Right lobe of liver (tissue), 6 donors: Measurements from ENCODE around the gene MYH10. TPM values are rescaled to one million over a fixed set of nuclear protein-coding genes. Genes with fewer than 3 reads are reported as not detected.

Source experiments
- ATAC-seq, 4 donors: fragments of 200-7000 bp; cut with Tn5 transposase; one replicate each; pipeline ENCODE4 v1.9.1; 2020; ENCODE audit warnings: mild to moderate bottlenecking in 4 of 4, moderate library complexity in 4 of 4
- DNase-seq, 3 donors: peaks; one replicate each; pipeline ENCODE4 v3.0.0-alpha.2; 2020
- H3K27ac ChIP-seq, 3 donors: fragments of 200-600 bp; one replicate each; pipeline ENCODE4 v1.8.0; 2022
- H3K27me3 ChIP-seq, 2 donors: fragments of 200-600 bp; one replicate each; pipeline ENCODE4 v1.8.0; 2022
- H3K36me3 ChIP-seq, 4 donors: fragments of 200-600 bp; sonication (generic) in 1 of 4; one replicate each; pipeline versions ENCODE4 v1.5.1 to v1.8.0; 2017 to 2022; ENCODE audit warnings: control low read depth in 1 of 4
- H3K4me1 ChIP-seq, 4 donors: fragments of 200-600 bp; sonication (generic) in 1 of 4; one replicate each; pipeline versions ENCODE4 v1.5.1 to v1.8.0; 2017 to 2022; ENCODE audit warnings: control low read depth in 1 of 4
- H3K4me3 ChIP-seq, 3 donors: fragments of 200-600 bp; one replicate each; pipeline ENCODE4 v1.8.0; 2022
- H3K9me3 ChIP-seq, 4 donors: fragments of 200-600 bp; sonication (generic) in 1 of 4; one replicate each; pipeline versions ENCODE4 v1.5.1 to v1.8.0; 2017 to 2022; ENCODE audit warnings: control low read depth in 1 of 4
- CTCF ChIP-seq, 4 donors: fragments of 200-600 bp in 3 of 4; fragments of 450-650 bp in 1 of 4; IDR thresholded peaks; one replicate each; pipeline versions ENCODE4 v1.5.1 to v1.8.0; 2016 to 2022; ENCODE audit warnings: antibody characterized with exemption in 4 of 4, mild to moderate bottlenecking in 2 of 4
- POLR2A ChIP-seq: fragments of 450-650 bp; IDR thresholded peaks from one replicate; pipeline ENCODE4 v1.6.1; 2017; ENCODE audit warnings: antibody characterized with exemption, mild to moderate bottlenecking
- WGBS: methylation state at CpG from one replicate; pipeline ENCODE4 v1.1.6; 2018; ENCODE audit warnings: low coverage, low lambda C conversion rate; ENCODE audit not compliant: insufficient coverage; ENCODE audit errors: missing lambda C conversion rate; 5-methylcytosine and 5-hydroxymethylcytosine counted together
- intact Hi-C, 2 donors: fragments of 100-400 bp; cut with DNase I; formaldehyde crosslinking; loops; one replicate each; pipeline versions ENCODE4 v1.11.2 to v1.14.1; 2022
- total RNA-seq, 6 experiments: library from RNA; depleted of rRNA in 2 of 6; stranded (reverse); fragments of >200 nt in 2 of 6; fragmentation: NEBNext Ultra II Directional in 3 of 6; extraction: Animal tissue kit (Norgen Biotek cat#: 25700) in 3 of 6; gene quantifications; one replicate each; pipeline versions ENCODE4 v1.1.0 to v1.2.4, GENCODE V29; 2016 to 2023
- donor health status: DM: no; HTN: yes; CAD: no.
- donor health status: DM: no; HTN: no; CAD: no.
- donor health status: DM: no; HTN: no; CAD: no.
- donor health status: DM: no; HTN: yes; CAD: no.
- donor health status: DM: no; HTN: yes; CAD: no.

MYH10 gene
- total RNA-seq, 6 experiments from 2014 or later = 19.8 to 32.9 (median 24.3) TPM

DNA sequence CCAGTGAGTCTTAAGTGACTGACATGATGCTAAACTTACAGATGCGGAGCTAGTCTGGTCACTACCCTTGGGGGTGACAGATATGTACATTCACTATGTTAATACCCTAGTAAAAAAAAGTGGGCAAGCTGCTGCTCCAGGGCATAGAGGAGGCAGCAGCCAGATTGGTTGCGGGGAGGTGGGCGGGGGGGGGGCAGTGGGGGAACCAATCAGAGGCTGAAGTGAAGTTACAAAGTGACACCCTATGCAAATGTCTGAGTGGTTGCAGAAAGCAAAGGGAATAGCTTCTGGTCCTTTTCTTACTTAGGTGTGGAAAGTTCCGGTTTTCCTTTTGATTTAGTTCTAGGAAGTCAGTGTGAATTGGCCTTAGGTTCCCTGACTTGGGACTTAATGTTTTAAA is 182.7 kb downstream of the MYH10 start:
- no peaks in the 10 kb centered on the region for H3K27me3 ChIP-seq
- H3K27ac ChIP-seq = peak overlapping the region in 1 of 3 donors; percentile 61
- TF ChIP-seq POLR2A (no peak), CTCF (IDR thresholded peaks at IDR 0.05) (no peak)
- 55% methylated on average over 4 of the region's 4 CpGs for WGBS
- no peaks in the 10 kb centered on the region for H3K9me3 ChIP-seq
- no peak overlapping the region for H3K4me3 ChIP-seq
- peaks cover 0 to 40% (median 6%) of the 10 kb centered on the region in 4 donors for H3K4me1 ChIP-seq
- intact Hi-C loops = no loop called here
- DNase-seq (no peak), ATAC-seq (peak in 1 of 4 donors; percentile 23)
- peaks cover 3 to 48% (median 16%) of the 10 kb centered on the region in 4 donors for H3K36me3 ChIP-seq

DNA sequence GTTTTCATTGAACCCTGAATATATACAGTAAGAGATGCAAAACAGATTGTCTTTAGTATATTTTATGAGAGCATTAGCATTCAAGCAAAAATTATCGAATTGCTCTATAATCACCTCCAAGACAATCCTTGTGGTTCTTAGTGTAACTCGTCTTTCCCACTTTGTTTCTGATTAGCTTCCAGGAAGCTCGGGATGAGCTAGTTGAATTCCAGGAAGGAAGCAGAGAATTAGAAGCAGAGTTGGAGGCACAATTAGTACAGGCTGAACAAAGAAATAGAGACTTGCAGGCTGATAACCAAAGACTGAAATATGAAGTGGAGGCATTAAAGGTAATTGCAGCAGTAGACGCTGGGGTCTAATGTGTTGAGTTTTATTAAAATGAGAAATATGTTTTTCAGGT is 185.0 kb downstream of the MYH10 start:
- DNase-seq (no peak), ATAC-seq (peak in 2 of 4 donors; percentile 28 to 41)
- Histone ChIP-seq H3K27me3 (no peaks in the 10 kb centered on the region), H3K9me3 (no peaks in the 10 kb centered on the region), H3K4me3 (no peak overlapping the region), H3K4me1 (peaks cover 0 to 42% (median 7%) of the 10 kb centered on the region in 4 donors), H3K36me3 (peaks cover 0 to 46% (median 16%) of the 10 kb centered on the region in 4 donors), H3K27ac (no peak overlapping the region)
- intact Hi-C loops = no loop called here
- no peak for TF ChIP-seq POLR2A
- no peak for TF ChIP-seq CTCF (IDR thresholded peaks at IDR 0.05)
- WGBS = 67% methylated on average over 4 of the region's 4 CpGs

- no peaks in the 10 kb centered on the region for H3K27me3 ChIP-seq
- H3K4me3 ChIP-seq = no peak overlapping the region
- H3K36me3 ChIP-seq = peaks cover 0 to 42% (median 14%) of the 10 kb centered on the region in 4 donors
- H3K27ac ChIP-seq = no peak overlapping the region
- no peak for ATAC-seq
- TF ChIP-seq CTCF (IDR thresholded peaks at IDR 0.05) = no peak
- no peak for DNase-seq
- H3K9me3 ChIP-seq = no peaks in the 10 kb centered on the region
- WGBS = 71% methylated on average over 4 of the region's 4 CpGs
- H3K4me1 ChIP-seq = peaks cover 0 to 37% (median 5%) of the 10 kb centered on the region in 4 donors
- intact Hi-C loops = no loop called here
These were observed 186.0 kb downstream of the MYH10 start for GRCh38 chr17:8444494-8444893.

DNA sequence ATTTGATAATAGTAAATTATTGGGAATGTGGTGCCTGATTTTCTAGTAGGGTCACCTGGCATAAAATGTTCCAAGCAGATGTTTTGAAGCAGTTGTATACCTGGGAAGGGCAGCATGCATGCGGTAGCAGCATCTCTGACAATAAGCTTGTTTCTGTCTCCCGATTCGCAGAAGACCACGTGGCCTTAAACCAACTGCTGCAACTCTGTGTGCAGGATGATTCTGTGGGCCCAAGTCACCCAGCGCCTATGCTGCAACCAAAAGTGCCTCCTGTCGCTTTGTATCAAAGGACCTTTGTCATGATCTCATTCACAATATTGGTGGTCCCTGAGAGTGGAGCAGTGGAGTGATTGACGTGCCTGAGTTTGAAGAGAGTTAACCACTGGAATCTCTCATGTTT is 186.8 kb downstream of the MYH10 start:
- no peak for ATAC-seq
- 74% methylated on average over 4 of the region's 7 CpGs for WGBS
- Histone ChIP-seq H3K4me3 (no peak overlapping the region), H3K27me3 (no peaks in the 10 kb centered on the region), H3K9me3 (no peaks in the 10 kb centered on the region), H3K27ac (no peak overlapping the region), H3K36me3 (peaks cover 0 to 35% (median 9%) of the 10 kb centered on the region in 4 donors), H3K4me1 (peaks cover 0 to 33% (median 5%) of the 10 kb centered on the region in 4 donors)
- intact Hi-C loops = no loop called here
- no peak for DNase-seq
- TF ChIP-seq POLR2A (no peak), CTCF (IDR thresholded peaks at IDR 0.05) (no peak)

- H3K36me3 ChIP-seq = peaks cover 0 to 35% (median 8%) of the 10 kb centered on the region in 4 donors
- no peaks in the 10 kb centered on the region for H3K27me3 ChIP-seq
- H3K4me3 ChIP-seq = no peak overlapping the region
- DNase-seq (no peak), ATAC-seq (no peak)
- 42% methylated on average over 2 of the region's 2 CpGs for WGBS
- TF ChIP-seq POLR2A (no peak), CTCF (IDR thresholded peaks at IDR 0.05) (no peak)
- no peaks in the 10 kb centered on the region for H3K9me3 ChIP-seq
- intact Hi-C loops = no loop called here
- no peak overlapping the region for H3K27ac ChIP-seq
- peaks cover 0 to 34% (median 5%) of the 10 kb centered on the region in 4 donors for H3K4me1 ChIP-seq
These were observed 188.2 kb downstream of the MYH10 start for GRCh38 chr17:8442310-8442709.
